Activated T-cell treated with anti-CD3 and anti-CD28 coated beads, Interleukin-2, amount 50 U/mL, for 72 hours (primary cell): ENCODE data around the gene SIM1. TPM values are rescaled to one million over a fixed set of nuclear protein-coding genes. Genes with fewer than 3 reads are reported as not detected.

ENCODE experiments used
- ATAC-seq, 2 donors: fragments of 150-1000 bp; cut with Tn5 transposase; replicated peaks in 1 of 2; 2 replicates each; pipeline ENCODE4 v1.10.0; 2021; ENCODE audit warnings: moderate library complexity in 2 of 2, mild to moderate bottlenecking in 1 of 2
- DNase-seq, 2 donors: peaks; one replicate each; pipeline ENCODE4 v3.0.0; 2021 to 2022; ENCODE audit warnings: mixed read lengths in 1 of 2
- H3K27ac Mint-ChIP-seq: one replicate; pipeline ENCODE4 v1.8.0; 2022; ENCODE audit warnings: mild to moderate bottlenecking, moderate library complexity, mixed read lengths
- H3K27me3 Mint-ChIP-seq: one replicate; pipeline ENCODE4 v1.8.0; 2022; ENCODE audit warnings: low read depth, mixed read lengths
- H3K36me3 Mint-ChIP-seq, 2 donors: one replicate each; pipeline ENCODE4 v1.8.0; 2022; ENCODE audit warnings: mixed read lengths in 2 of 2, mild to moderate bottlenecking in 1 of 2; ENCODE audit not compliant: insufficient read depth in 2 of 2
- H3K4me1 Mint-ChIP-seq: one replicate; pipeline ENCODE4 v1.8.0; 2022; ENCODE audit warnings: low read depth, mixed read lengths
- H3K4me3 Mint-ChIP-seq, 2 donors: one replicate each; pipeline ENCODE4 v1.8.0; 2022; ENCODE audit warnings: mild to moderate bottlenecking in 2 of 2, mixed read lengths in 2 of 2, moderate library complexity in 2 of 2
- H3K9me3 Mint-ChIP-seq, 2 donors: one replicate each; pipeline ENCODE4 v1.8.0; 2022; ENCODE audit warnings: mixed read lengths in 2 of 2
- total RNA-seq, 2 donors: library from RNA; stranded (reverse); gene quantifications; one replicate each; pipeline ENCODE4 v1.2.3, GENCODE V29; 2022

SIM1 gene
- total RNA-seq, 2 donors from 2014 or later, result 0.07 TPM; not detected in 1

DNA sequence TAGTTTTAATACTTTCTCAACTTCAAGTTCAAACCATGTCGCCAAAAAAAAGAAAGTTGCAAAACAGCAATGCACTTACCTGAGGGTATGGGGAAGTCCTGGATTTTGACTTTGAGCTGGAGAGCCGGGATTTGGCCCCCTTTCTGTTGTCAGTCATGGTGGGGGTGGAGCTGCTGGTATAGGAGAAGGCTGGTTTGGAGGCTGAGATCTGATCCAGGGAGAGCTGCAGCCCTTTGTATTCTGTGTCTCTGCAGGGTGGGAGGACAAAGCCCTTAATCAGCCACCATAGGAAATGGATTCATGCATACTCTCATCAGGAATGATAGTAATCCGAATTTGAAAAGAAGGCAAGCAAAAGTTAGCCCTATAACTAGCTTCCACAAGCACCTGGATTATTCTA lies 44.0 kb downstream of the SIM1 start:
- no peaks in the 10 kb centered on the region for H3K9me3 Mint-ChIP-seq
- H3K4me3 Mint-ChIP-seq, result no peak overlapping the region
- ATAC-seq, result no peak
- H3K4me1 Mint-ChIP-seq, result no peaks in the 10 kb centered on the region
- no peak overlapping the region for H3K27ac Mint-ChIP-seq
- H3K36me3 Mint-ChIP-seq, result no peaks in the 10 kb centered on the region
- DNase-seq, result no peak
- peaks cover 8% of the 10 kb centered on the region for H3K27me3 Mint-ChIP-seq

DNA sequence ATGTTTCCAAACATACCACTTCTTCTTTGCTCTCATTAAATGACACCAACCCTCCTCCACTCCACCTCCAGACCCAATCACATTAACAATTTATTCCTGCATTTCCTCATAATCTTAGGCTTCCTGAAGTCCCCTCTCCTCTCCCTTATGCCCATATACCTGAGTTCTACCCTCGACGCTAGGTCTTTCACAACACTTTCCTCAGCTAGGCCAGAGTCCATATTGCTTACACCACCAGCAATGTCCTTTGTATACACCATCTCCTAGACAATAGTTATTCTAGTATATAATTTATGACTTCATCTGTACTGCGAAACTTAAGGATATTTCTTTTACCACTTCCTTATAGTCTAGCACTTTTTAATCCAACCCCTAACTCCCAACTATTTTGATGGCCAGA lies 47.7 kb downstream of the SIM1 start:
- Mint-ChIP-seq H3K4me1 (no peaks in the 10 kb centered on the region), H3K36me3 (no peaks in the 10 kb centered on the region), H3K27ac (no peak overlapping the region), H3K27me3 (peaks cover 8% of the 10 kb centered on the region), H3K9me3 (no peaks in the 10 kb centered on the region), H3K4me3 (no peak overlapping the region)
- DNase-seq (no peak), ATAC-seq (no peak)

DNA sequence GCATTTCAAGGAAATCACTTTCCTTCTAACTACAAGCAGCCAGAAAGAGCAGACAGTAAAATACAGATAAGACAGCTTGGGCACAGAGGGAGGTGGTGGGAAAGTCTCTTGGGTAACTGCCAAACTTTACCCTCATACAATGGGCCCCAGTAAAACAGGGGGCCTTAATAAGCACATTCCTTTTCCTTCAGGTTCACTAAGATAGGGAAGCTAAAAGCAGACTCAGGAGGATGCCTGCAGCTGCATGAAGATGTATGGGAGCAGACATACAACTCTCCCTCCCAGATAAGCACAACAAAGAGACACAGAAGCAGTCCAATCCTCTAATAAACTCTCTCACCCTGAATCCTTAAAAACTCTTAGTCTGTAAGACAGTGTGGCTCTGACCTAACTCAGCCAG lies 49.0 kb downstream of the SIM1 start:
- Mint-ChIP-seq H3K4me1 (no peaks in the 10 kb centered on the region), H3K27me3 (peaks cover 8% of the 10 kb centered on the region), H3K36me3 (no peaks in the 10 kb centered on the region), H3K27ac (no peak overlapping the region), H3K9me3 (no peaks in the 10 kb centered on the region), H3K4me3 (no peak overlapping the region)
- ATAC-seq (no peak), DNase-seq (no peak)

DNA sequence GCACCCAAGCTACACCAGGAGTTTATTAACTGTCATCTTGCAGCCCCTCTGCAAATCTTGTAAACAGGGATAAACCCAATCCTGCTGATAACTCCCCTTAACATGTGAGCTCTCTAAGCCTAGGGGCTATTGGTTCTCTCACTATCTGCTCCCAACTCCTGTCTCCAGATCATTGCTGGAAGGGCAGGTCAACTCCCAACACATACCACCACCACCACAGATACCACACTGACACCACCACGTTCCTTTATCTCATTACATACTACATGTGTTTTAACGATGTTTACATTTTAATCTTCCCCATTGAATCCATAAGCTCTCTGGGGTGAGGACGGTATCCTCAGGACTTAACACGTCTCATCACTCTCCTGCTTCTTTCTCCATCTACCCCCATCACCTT lies 51.8 kb downstream of the SIM1 start:
- no peaks in the 10 kb centered on the region for H3K4me1 Mint-ChIP-seq
- no peak for ATAC-seq
- no peaks in the 10 kb centered on the region for H3K9me3 Mint-ChIP-seq
- H3K27me3 Mint-ChIP-seq, result peaks cover 1% of the 10 kb centered on the region
- no peaks in the 10 kb centered on the region for H3K36me3 Mint-ChIP-seq
- no peak for DNase-seq
- no peak overlapping the region for H3K4me3 Mint-ChIP-seq
- H3K27ac Mint-ChIP-seq, result no peak overlapping the region

DNA sequence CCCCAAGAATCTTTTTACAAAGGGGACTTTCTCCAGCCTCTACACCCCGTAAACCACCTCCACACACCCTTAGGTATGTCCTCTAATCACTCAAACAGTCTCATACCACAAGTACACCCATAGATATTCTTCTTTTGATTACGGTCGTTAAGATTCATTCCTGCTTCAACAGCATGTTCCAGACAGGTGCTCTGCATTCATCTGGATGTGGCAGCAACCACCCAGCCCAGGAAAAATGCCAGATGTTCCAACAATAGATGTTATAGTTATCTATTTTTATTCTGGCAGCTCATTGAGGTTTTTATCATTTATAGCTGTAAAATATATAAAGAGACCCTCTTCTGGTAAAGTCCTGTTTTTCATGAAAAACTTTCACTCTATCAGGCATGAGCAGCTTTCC lies 60.7 kb downstream of the SIM1 start:
- Mint-ChIP-seq H3K27me3 (peaks cover 6% of the 10 kb centered on the region), H3K36me3 (no peaks in the 10 kb centered on the region), H3K27ac (no peak overlapping the region), H3K4me1 (no peaks in the 10 kb centered on the region), H3K9me3 (no peaks in the 10 kb centered on the region), H3K4me3 (no peak overlapping the region)
- DNase-seq (no peak), ATAC-seq (no peak)

DNA sequence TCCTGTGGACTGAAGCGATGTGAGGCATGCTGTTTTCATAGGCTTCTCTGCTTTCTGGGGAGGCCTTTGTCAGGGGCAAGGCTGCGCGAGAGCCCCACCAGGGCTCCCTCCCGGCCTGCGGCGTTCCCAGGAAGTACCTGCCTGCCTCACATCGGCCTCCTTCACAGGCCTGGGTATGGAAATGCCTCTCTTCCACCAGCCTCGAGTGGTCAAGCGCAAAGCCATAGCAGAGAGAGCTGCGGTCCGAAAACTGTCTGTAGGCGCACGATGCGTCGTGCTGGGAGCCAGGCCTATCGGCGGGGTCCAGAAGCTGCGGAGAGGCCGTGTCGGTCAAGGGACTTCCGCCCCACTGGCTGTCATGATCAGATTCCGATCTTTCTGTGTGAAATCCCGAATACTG lies 71.2 kb downstream of the SIM1 start:
- Mint-ChIP-seq H3K36me3 (no peaks in the 10 kb centered on the region), H3K9me3 (peaks cover 0 to 2% of the 10 kb centered on the region in 2 donors), H3K27me3 (peaks cover 13% of the 10 kb centered on the region), H3K27ac (no peak overlapping the region), H3K4me1 (no peaks in the 10 kb centered on the region), H3K4me3 (no peak overlapping the region)
- ATAC-seq (no peak), DNase-seq (no peak)

DNA sequence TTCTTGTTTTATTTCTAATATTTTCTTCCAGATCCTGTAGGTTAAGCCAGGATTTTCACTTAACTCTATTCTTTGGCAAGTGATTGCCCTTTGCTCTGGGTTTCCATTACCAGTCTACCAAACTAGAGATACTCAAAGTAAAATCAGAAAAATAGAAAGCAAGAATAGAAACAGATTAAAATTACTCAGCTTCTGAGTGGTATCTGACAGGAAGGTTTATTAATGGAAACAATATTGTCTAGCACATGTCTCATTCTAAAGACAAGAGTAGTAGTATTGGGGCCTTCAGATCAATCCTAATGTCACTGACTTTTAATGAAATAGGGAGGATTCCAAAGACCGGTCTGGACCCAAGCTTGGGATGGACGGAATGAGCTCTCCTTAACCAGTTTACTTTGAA lies 72.3 kb downstream of the SIM1 start:
- Mint-ChIP-seq H3K9me3 (no peaks in the 10 kb centered on the region), H3K36me3 (no peaks in the 10 kb centered on the region), H3K27me3 (peaks cover 8% of the 10 kb centered on the region), H3K27ac (no peak overlapping the region), H3K4me3 (no peak overlapping the region), H3K4me1 (no peaks in the 10 kb centered on the region)
- DNase-seq (no peak), ATAC-seq (no peak)

DNA sequence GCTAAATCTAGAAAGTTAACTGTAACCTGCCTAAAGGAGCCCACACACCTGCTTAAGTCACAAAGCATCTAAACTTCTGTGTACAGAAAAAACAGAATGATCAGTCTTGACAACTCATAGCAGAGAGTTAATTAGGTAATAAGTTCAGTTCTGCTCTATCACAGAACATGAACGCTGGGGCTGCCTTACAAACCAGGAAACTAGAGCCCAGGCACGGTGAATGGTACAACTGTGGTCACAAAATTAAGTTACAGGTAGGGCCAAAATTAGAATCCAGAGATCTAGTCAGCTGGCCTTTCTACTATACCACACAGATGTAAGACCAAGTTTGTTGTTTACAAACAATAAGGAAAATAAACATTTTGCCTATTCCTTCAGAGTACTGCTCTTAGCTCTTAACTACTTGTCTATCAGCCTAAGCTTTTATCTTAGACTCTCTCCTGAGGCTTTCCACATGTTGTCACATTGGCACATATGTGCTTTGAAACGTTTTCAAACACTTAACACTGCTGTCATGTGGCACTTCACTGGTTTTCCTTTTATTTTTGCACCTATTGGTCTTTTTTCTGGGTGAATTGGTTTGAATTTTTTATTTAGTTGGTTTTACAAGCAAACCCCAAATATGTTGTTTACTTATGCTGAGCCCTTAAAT lies 75.7 kb downstream of the SIM1 start:
- no peaks in the 10 kb centered on the region for H3K36me3 Mint-ChIP-seq
- H3K27ac Mint-ChIP-seq, result no peak overlapping the region
- no peak overlapping the region for H3K4me3 Mint-ChIP-seq
- H3K27me3 Mint-ChIP-seq, result peaks cover 9% of the 10 kb centered on the region
- no peaks in the 10 kb centered on the region for H3K9me3 Mint-ChIP-seq
- DNase-seq, result no peak
- no peaks in the 10 kb centered on the region for H3K4me1 Mint-ChIP-seq
- ATAC-seq, result no peak

DNA sequence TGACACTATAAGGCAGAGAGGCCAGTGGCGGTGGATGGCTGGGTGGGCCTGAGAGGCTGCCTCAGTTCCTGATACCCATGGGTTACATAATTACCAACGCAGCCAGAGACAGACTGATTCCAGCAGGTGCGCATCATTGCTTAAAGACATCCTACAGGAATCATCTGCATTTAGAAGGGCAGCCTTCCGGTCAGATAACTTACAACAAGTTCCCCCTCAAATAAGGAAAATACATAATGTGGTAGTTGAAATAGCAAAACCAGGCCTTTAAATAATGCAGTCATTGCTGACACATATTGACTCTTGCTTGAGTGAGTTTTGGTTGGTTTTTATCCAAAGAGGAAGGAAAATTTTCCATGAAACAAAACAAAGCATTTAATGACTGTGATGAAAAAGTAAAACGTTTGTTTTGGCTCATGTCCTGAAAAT lies 81.9 kb downstream of the SIM1 start:
- DNase-seq (no peak), ATAC-seq (no peak)
- Mint-ChIP-seq H3K4me3 (no peak overlapping the region), H3K27me3 (peaks cover 5% of the 10 kb centered on the region), H3K4me1 (no peaks in the 10 kb centered on the region), H3K36me3 (no peaks in the 10 kb centered on the region), H3K9me3 (no peaks in the 10 kb centered on the region), H3K27ac (no peak overlapping the region)

DNA sequence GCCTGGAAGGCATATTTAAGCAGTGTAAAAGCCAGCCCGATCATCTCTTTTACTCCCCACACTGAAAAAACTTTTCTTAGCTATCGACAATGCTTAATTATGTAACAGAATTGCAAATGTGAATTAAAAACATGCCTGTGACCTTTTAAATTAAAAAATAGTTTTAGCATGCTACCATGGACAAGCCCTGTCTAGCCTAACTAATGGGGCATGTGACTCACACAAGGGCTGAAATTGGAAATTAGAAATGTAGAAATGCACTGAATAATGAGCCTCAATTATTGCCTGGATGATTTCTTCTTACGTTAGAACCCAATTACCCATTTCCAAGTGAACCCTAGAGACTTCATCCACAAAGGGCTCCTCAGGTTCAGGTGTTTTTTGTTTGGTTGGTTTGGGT lies 82.7 kb downstream of the SIM1 start:
- Mint-ChIP-seq H3K9me3 (no peaks in the 10 kb centered on the region), H3K4me3 (no peak overlapping the region), H3K36me3 (no peaks in the 10 kb centered on the region), H3K4me1 (no peaks in the 10 kb centered on the region), H3K27me3 (peaks cover 5% of the 10 kb centered on the region), H3K27ac (no peak overlapping the region)
- DNase-seq, result no peak
- no peak for ATAC-seq

DNA sequence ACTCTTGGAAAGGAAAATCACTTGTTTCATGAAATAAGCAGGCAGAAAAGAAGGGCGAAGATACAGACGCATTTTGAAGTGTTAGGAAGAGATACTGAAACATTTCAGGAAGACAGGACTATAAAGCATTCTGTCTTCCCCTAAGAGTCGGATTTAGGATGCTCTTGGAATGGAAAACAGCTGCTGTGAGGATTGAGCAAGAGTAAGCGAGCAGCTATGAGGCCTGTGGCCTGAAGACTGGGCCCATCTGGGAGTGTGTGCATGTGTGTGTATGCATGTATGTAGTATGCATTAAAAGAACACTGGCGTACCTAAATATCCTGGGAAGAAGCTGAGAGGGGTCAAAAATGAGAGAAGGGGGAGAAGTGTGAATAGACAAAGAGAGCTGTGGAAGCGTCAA lies 83.6 kb downstream of the SIM1 start:
- no peak for ATAC-seq
- DNase-seq, result no peak
- peaks cover 5% of the 10 kb centered on the region for H3K27me3 Mint-ChIP-seq
- H3K27ac Mint-ChIP-seq, result no peak overlapping the region
- no peaks in the 10 kb centered on the region for H3K9me3 Mint-ChIP-seq
- H3K4me3 Mint-ChIP-seq, result no peak overlapping the region
- no peaks in the 10 kb centered on the region for H3K36me3 Mint-ChIP-seq
- H3K4me1 Mint-ChIP-seq, result no peaks in the 10 kb centered on the region

DNA sequence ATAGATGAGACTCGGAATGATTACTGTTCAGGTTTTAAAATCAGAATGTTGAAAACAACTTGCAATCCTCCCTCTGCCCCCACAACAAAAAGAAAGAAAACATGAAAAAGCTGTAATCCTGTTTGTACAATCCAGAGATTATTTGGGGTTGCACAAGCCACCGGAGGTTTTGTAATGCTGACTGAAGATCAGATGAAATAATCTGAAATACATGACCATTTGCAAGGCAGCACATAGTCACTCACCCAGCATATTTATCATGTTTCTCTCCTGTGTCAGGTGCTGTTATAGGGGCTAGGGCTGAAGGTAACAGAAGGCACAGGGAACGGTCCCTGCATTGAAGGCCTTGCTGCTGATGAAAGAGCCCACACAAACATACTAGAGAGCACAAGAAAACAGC lies 85.3 kb downstream of the SIM1 start:
- Mint-ChIP-seq H3K36me3 (no peaks in the 10 kb centered on the region), H3K9me3 (no peaks in the 10 kb centered on the region), H3K27ac (no peak overlapping the region), H3K4me3 (no peak overlapping the region), H3K27me3 (peaks cover 5% of the 10 kb centered on the region), H3K4me1 (no peaks in the 10 kb centered on the region)
- ATAC-seq, result no peak
- no peak for DNase-seq

DNA sequence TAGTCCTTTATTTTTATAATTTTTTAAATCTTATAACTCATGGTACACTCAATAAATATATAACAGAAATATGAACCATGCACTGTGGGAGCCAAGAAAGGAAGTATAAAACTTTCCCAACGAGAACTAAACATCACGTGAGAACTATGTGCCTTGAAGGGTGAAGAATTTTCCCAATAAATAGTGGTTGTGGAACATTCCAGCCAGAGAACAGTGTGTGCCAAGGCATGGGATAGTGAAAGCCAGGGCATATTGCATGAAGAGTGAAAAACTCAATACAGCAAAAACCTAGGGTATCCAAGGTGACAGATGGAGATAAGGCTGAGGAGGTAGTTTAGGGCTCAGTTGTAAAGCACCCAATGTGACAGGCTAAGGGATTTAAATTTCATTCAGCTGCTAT lies 86.1 kb downstream of the SIM1 start:
- Mint-ChIP-seq H3K27me3 (no peaks in the 10 kb centered on the region), H3K27ac (no peak overlapping the region), H3K4me1 (no peaks in the 10 kb centered on the region), H3K36me3 (no peaks in the 10 kb centered on the region), H3K4me3 (no peak overlapping the region), H3K9me3 (no peaks in the 10 kb centered on the region)
- DNase-seq (no peak), ATAC-seq (no peak)

DNA sequence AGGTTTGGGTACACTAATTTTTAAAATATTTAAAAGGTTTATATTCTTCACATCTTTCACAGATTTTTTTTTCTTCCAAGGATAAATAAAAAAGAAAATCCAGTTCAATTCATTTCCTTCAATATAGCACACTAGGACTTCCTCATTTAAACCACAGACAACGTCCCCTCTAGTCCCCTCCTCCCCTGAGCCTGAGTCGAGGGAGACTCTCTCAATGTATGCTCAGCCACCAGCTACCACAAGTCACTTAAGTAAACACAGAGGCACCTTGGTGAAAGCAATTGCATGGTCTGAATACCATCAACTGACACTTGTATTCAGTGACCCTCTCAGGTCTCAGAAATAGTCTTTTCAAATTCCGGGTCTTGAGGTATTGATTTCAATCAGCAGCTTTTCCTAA lies 88.6 kb downstream of the SIM1 start:
- no peaks in the 10 kb centered on the region for H3K36me3 Mint-ChIP-seq
- no peak overlapping the region for H3K27ac Mint-ChIP-seq
- ATAC-seq, result no peak
- H3K27me3 Mint-ChIP-seq, result peaks cover 8% of the 10 kb centered on the region
- no peak for DNase-seq
- H3K4me1 Mint-ChIP-seq, result no peaks in the 10 kb centered on the region
- H3K9me3 Mint-ChIP-seq, result no peaks in the 10 kb centered on the region
- H3K4me3 Mint-ChIP-seq, result no peak overlapping the region
